Measurements from ENCODE around the gene DCAF16. TPM values are rescaled to one million over a fixed set of nuclear protein-coding genes. Genes with fewer than 3 reads are reported as not detected.

DCAF16 gene
- total and polyA plus RNA-seq, 10 of the 15 experiments (the other 5 are each of a cell fraction or from before 2014, with no cell fraction given), result 5.8 to 48.6 (median 26.0) TPM

- TF ChIP-seq PKNOX1 (IDR thresholded peaks at IDR 0.05) (peak; percentile 73; the same call in 1 of the 2 replicates), CREB1 (IDR thresholded peaks at IDR 0.05; ENCODE audit: low read depth) (peak; percentile 89), SMAD1 (IDR thresholded peaks at IDR 0.05; ENCODE audit: low read depth, partially characterized antibody) (no peak), IRF5 (IDR thresholded peaks at IDR 0.05; ENCODE audit: borderline replicate concordance) (peak; percentile 94), TARDBP (IDR thresholded peaks at IDR 0.05; ENCODE audit: borderline replicate concordance) (no peak), TBL1XR1 (IDR thresholded peaks at IDR 0.05; ENCODE audit: low read depth, low read length) (no peak; the same call in 1 of the 2 replicates), SREBF1 (IDR thresholded peaks at IDR 0.05; ENCODE audit: low read length) (no peak), FOS (IDR thresholded peaks at IDR 0.05; ENCODE audit: borderline replicate concordance, extremely low read depth, insufficient read length) (no peak), YY1 (IDR thresholded peaks at IDR 0.05; ENCODE audit: low read depth, low read length) (0 out of 2 replicates have a peak, but pooled peaks have one; percentile 2), ZBTB4 (CRISPR knock-in tag; IDR thresholded peaks at IDR 0.05) (no peak), KAT2A (conservative IDR thresholded peaks at IDR 0.05; ENCODE audit: control insufficient read depth, low read depth, low read length) (no peak), ESRRA (IDR thresholded peaks at IDR 0.05; ENCODE audit: low read length) (no peak), NR2C1 (IDR thresholded peaks at IDR 0.05) (no peak), SIN3A (IDR thresholded peaks at IDR 0.05; ENCODE audit: low read depth, low read length) (peak; percentile 99), MEF2A (IDR thresholded peaks at IDR 0.05; ENCODE audit: insufficient read depth, low read depth, low read length) (no peak), E2F4 (IDR thresholded peaks at IDR 0.05; ENCODE audit: low read depth, low read length) (peak; percentile 98), MLLT1 (IDR thresholded peaks at IDR 0.05) (peak; percentile 80; the same call in 1 of the 2 replicates), RBBP5 (conservative IDR thresholded peaks at IDR 0.05) (no peak), SPI1 (IDR thresholded peaks at IDR 0.05; ENCODE audit: borderline replicate concordance, insufficient read depth, low read depth, low read length) (peak; percentile 83), IRF3 (IDR thresholded peaks at IDR 0.05) (no peak)
Measured at GRCh38 chr4:17810260-17811077, at the start of gene DCAF16, which contains the start of gene NCAPG (continued).

Measured in GM12878 (cell line).